ENCODE data around the gene RANBP1. TPM values are rescaled to one million over a fixed set of nuclear protein-coding genes. Genes with fewer than 3 reads are reported as not detected.

The RANBP1 gene
- total RNA-seq, 1 donor from 2014 or later = 144 TPM

DNA sequence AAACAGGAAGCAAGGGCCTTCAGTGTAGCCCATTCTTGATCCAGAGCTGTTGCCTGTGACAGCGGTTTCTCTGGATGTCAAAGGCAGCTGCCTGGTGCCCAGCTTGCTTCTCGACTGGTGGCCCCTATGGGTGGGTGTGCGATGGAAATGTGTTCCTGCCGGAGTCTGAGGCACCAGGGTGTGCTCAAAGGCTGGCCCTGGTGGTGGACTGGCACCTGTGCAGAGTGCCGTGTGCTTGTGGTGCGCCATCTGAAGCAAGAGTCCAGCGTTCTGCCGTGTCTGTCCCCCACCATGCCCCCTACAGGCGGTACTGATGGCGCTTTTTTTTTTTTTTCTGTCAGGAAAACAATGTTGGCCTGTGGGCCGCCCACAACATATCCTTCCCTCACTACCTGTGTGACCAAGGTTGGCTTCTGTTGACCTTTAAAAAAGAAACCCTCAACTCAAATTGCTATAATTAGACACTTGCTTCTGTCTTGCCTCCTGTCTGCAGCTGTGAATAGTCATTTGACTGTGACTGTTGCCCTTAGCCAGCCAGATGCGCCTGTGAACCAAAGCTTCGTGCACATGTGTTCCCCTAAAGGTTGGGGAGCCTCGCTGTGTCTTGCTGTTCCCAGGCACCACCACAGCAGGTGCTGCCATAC lies 4.7 kb upstream of the RANBP1 start:
- TF ChIP-seq, protein P1, sequence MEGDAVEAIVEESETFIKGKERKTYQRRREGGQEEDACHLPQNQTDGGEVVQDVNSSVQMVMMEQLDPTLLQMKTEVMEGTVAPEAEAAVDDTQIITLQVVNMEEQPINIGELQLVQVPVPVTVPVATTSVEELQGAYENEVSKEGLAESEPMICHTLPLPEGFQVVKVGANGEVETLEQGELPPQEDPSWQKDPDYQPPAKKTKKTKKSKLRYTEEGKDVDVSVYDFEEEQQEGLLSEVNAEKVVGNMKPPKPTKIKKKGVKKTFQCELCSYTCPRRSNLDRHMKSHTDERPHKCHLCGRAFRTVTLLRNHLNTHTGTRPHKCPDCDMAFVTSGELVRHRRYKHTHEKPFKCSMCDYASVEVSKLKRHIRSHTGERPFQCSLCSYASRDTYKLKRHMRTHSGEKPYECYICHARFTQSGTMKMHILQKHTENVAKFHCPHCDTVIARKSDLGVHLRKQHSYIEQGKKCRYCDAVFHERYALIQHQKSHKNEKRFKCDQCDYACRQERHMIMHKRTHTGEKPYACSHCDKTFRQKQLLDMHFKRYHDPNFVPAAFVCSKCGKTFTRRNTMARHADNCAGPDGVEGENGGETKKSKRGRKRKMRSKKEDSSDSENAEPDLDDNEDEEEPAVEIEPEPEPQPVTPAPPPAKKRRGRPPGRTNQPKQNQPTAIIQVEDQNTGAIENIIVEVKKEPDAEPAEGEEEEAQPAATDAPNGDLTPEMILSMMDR (IDR thresholded peaks at IDR 0.05; ENCODE audit: partially characterized antibody, unreplicated experiment) = peak; percentile 71
- Mint-ChIP-seq H3K27ac (ENCODE audit: unreplicated experiment) (peak overlapping the region; percentile 80), H3K4me3 (ENCODE audit: unreplicated experiment) (no peak overlapping the region), H3K27me3 (ENCODE audit: unreplicated experiment) (peaks cover 21% of the 10 kb centered on the region), H3K9me3 (ENCODE audit: unreplicated experiment) (peaks cover 3% of the 10 kb centered on the region), H3K4me1 (ENCODE audit: low read depth, unreplicated experiment) (peaks cover 9% of the 10 kb centered on the region), H3K36me3 (ENCODE audit: unreplicated experiment) (no peaks in the 10 kb centered on the region)
- peak; percentile 42 for DNase-seq

- peaks cover 3% of the 10 kb centered on the region for H3K9me3 Mint-ChIP-seq (ENCODE audit: unreplicated experiment)
- H3K27ac Mint-ChIP-seq (ENCODE audit: unreplicated experiment) = no peak overlapping the region
- H3K27me3 Mint-ChIP-seq (ENCODE audit: unreplicated experiment) = peaks cover 21% of the 10 kb centered on the region
- DNase-seq = peak; percentile 17
- peaks cover 5% of the 10 kb centered on the region for H3K4me1 Mint-ChIP-seq (ENCODE audit: low read depth, unreplicated experiment)
- TF ChIP-seq, protein P1 (IDR thresholded peaks at IDR 0.05; ENCODE audit: partially characterized antibody, unreplicated experiment) = no peak
- no peak overlapping the region for H3K4me3 Mint-ChIP-seq (ENCODE audit: unreplicated experiment)
- no peaks in the 10 kb centered on the region for H3K36me3 Mint-ChIP-seq (ENCODE audit: unreplicated experiment)
These were observed 3.9 kb upstream of the RANBP1 start for GRCh38 chr22:20111689-20112622.

GRCh38 chr22:20112623-20113511 lies 3.0 kb upstream of the RANBP1 start:
- Mint-ChIP-seq H3K36me3 (ENCODE audit: unreplicated experiment) (no peaks in the 10 kb centered on the region), H3K27ac (ENCODE audit: unreplicated experiment) (no peak overlapping the region), H3K4me1 (ENCODE audit: low read depth, unreplicated experiment) (no peaks in the 10 kb centered on the region), H3K27me3 (ENCODE audit: unreplicated experiment) (peaks cover 19% of the 10 kb centered on the region), H3K4me3 (ENCODE audit: unreplicated experiment) (no peak overlapping the region), H3K9me3 (ENCODE audit: unreplicated experiment) (no peaks in the 10 kb centered on the region)
- TF ChIP-seq, protein P1 (IDR thresholded peaks at IDR 0.05; ENCODE audit: partially characterized antibody, unreplicated experiment) = no peak
- DNase-seq = peak; percentile 13

DNA sequence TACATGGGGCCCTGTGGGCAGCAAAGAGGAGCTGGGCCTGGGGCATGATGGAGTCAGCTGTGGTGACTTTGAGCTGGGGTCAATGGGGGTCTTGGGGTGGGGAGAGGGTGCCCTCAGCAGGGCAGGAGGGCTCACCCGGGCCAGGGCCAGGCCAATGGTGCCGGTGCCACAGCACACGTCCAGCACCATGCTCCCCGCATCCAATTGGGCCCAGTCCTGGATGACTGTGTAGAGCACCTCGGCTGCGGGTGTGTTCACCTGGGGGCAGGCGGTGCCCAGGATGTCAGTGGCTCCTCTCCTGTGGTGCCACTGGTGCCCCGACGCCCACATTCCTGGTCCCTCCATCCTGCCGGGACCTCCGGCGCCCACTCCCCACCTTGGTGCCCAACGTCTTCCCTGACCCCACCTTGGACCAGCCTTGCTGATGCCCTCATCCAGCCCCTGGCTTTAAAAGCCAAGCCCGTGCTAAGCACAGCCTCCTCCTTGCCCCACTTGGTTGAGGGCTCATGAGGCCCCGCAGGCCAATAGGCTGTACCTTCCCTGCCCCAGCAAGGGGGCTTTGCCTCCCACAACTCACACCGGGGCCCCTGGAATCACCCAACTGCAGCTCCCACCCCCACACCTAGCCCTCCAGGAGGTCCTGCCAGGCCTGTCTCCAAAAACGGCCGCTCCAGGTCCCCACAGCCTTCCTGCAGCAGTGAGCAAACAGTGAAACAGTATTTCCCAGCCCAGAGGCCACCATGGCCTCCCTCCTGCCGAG lies 2.2 kb upstream of the RANBP1 start:
- no peak overlapping the region for H3K4me3 Mint-ChIP-seq (ENCODE audit: unreplicated experiment)
- DNase-seq = peak; percentile 14
- H3K4me1 Mint-ChIP-seq (ENCODE audit: low read depth, unreplicated experiment) = peaks cover 2% of the 10 kb centered on the region
- TF ChIP-seq, protein P1 (IDR thresholded peaks at IDR 0.05; ENCODE audit: partially characterized antibody, unreplicated experiment) = no peak
- peaks cover 3% of the 10 kb centered on the region for H3K9me3 Mint-ChIP-seq (ENCODE audit: unreplicated experiment)
- H3K27ac Mint-ChIP-seq (ENCODE audit: unreplicated experiment) = no peak overlapping the region
- H3K27me3 Mint-ChIP-seq (ENCODE audit: unreplicated experiment) = peaks cover 21% of the 10 kb centered on the region
- no peaks in the 10 kb centered on the region for H3K36me3 Mint-ChIP-seq (ENCODE audit: unreplicated experiment)

All from glutamatergic neuron (in vitro differentiated cells).